ENCODE data around the gene SUCLA2.
"Not testable (repeated sequence)": the region's sequence is repeated elsewhere in the genome, so short reads cannot be mapped to it uniquely, and the experiment has no call there.

SUCLA2 gene

GRCh38 chr13:47990920-47991466 is 10.1 kb downstream of the SUCLA2 start:
- DNase-seq = no peak

GRCh38 chr13:47990427-47990826 is 10.6 kb downstream of the SUCLA2 start:
- DNase-seq = no peak

- no peak for DNase-seq
Measured at GRCh38 chr13:47983070-47983469, 18.0 kb downstream of the SUCLA2 start.

- no peak for DNase-seq
Measured at GRCh38 chr13:47976325-47976724, 24.7 kb downstream of the SUCLA2 start.

GRCh38 chr13:47964863-47965262 is 36.2 kb downstream of the SUCLA2 start:
- DNase-seq = no peak

GRCh38 chr13:47962237-47962636 is 38.8 kb downstream of the SUCLA2 start:
- no peak for DNase-seq

- no peak for DNase-seq
Measured at GRCh38 chr13:47959468-47960247, 41.4 kb downstream of the SUCLA2 start.

- DNase-seq = no peak
Measured at GRCh38 chr13:47957073-47957472, 44.0 kb downstream of the SUCLA2 start.

GRCh38 chr13:47955836-47956235 is 45.2 kb downstream of the SUCLA2 start:
- no peak for DNase-seq

GRCh38 chr13:47949799-47950198 is 51.3 kb downstream of the SUCLA2 start:
- no peak for DNase-seq

- DNase-seq = no peak
Measured at GRCh38 chr13:47945738-47946137, 55.3 kb downstream of the SUCLA2 start.

- DNase-seq = not testable (repeated sequence)
Measured at GRCh38 chr13:47945146-47945545, 55.9 kb downstream of the SUCLA2 start.

- no peak for DNase-seq
Measured at GRCh38 chr13:47934371-47934770, 66.7 kb downstream of the SUCLA2 start.

- no peak for DNase-seq
Measured at GRCh38 chr13:47932950-47933923, 67.8 kb downstream of the SUCLA2 start.

GRCh38 chr13:47930649-47931165 is 70.4 kb downstream of the SUCLA2 start:
- DNase-seq = no peak

GRCh38 chr13:47929156-47929555 is 71.9 kb downstream of the SUCLA2 start:
- DNase-seq = no peak

GRCh38 chr13:47917022-47917574 is 84.0 kb downstream of the SUCLA2 start:
- DNase-seq = no peak

- DNase-seq = no peak
Measured at GRCh38 chr13:47908197-47908902, 92.7 kb downstream of the SUCLA2 start.

- no peak for DNase-seq
Measured at GRCh38 chr13:47904891-47905290, 96.2 kb downstream of the SUCLA2 start.

- no peak for DNase-seq
Measured at GRCh38 chr13:47904241-47904640, 96.8 kb downstream of the SUCLA2 start.

GRCh38 chr13:47903836-47904235 is 97.2 kb downstream of the SUCLA2 start:
- no peak for DNase-seq

- no peak for DNase-seq
Measured at GRCh38 chr13:47901441-47901840, 99.6 kb downstream of the SUCLA2 start.
